Mucosa of rectum (tissue), 2 donors: ENCODE data around the gene SLC45A3.
"Not testable (repeated sequence)": the region's sequence is repeated elsewhere in the genome, so short reads cannot be mapped to it uniquely, and the experiment has no call there.

Source experiments
- H3K27ac ChIP-seq, 2 donors: one replicate each; pipeline ENCODE4 v1.7.0; 2013; ENCODE audit warnings: inconsistent platforms in 2 of 2, low read depth in 2 of 2, low read length in 2 of 2
- H3K27me3 ChIP-seq, 2 donors: one replicate each; pipeline ENCODE4 v1.7.0; 2013; ENCODE audit warnings: low read length in 2 of 2; ENCODE audit not compliant: control insufficient read depth in 2 of 2, insufficient read depth in 2 of 2
- H3K36me3 ChIP-seq, 2 donors: one replicate each; pipeline ENCODE4 v1.7.0; 2013; ENCODE audit warnings: low read length in 2 of 2; ENCODE audit not compliant: control insufficient read depth in 2 of 2, insufficient read depth in 2 of 2
- H3K4me1 ChIP-seq, 2 donors: one replicate each; pipeline ENCODE4 v1.7.0; 2013; ENCODE audit warnings: low read length in 2 of 2, mild to moderate bottlenecking in 1 of 2; ENCODE audit not compliant: control insufficient read depth in 2 of 2, insufficient read depth in 2 of 2
- H3K4me3 ChIP-seq, 2 donors: one replicate each; pipeline ENCODE4 v1.7.0; 2013; ENCODE audit warnings: low read length in 2 of 2
- H3K9ac ChIP-seq, 2 donors: one replicate each; pipeline ENCODE4 v1.7.0; 2013; ENCODE audit warnings: low read length in 2 of 2, low read depth in 1 of 2, mild to moderate bottlenecking in 1 of 2
- H3K9me3 ChIP-seq, 2 donors: one replicate each; pipeline ENCODE4 v1.7.0; 2013; ENCODE audit warnings: low read length in 2 of 2; ENCODE audit not compliant: control insufficient read depth in 2 of 2
- donor health status: healthy.
- donor health status: Normal muscosa, but diverticular disease.

The SLC45A3 gene

GRCh38 chr1:205680073-205680851 is at the start of gene SLC45A3:
TSS of gene SLC45A3 (minus strand) at chr1:205680509. CDS start at chr1:205664656, 15,853 bp downstream.
- Histone ChIP-seq H3K36me3 (no peaks in the 10 kb centered on the region), H3K27me3 (no peaks in the 10 kb centered on the region), H3K4me3 (peak within 1 kb of the TSS; percentile 75 to 76), H3K27ac (peak within 1 kb of the TSS; percentile 78 to 85), H3K9ac (peak within 1 kb of the TSS; percentile 75 to 79), H3K9me3 (no peaks in the 10 kb centered on the region), H3K4me1 (peaks cover 32 to 34% of the 10 kb centered on the region in 2 donors)

GRCh38 chr1:205726619-205727125 is 46.4 kb upstream of the SLC45A3 start:
- peaks cover 6 to 14% of the 10 kb centered on the region in 2 donors for H3K36me3 ChIP-seq

GRCh38 chr1:205725514-205725913 is 45.2 kb upstream of the SLC45A3 start:
- Histone ChIP-seq H3K27ac (no peak overlapping the region), H3K4me1 (no peaks in the 10 kb centered on the region), H3K36me3 (peaks cover 15 to 18% of the 10 kb centered on the region in 2 donors), H3K4me3 (no peak overlapping the region), H3K9ac (no peak overlapping the region), H3K27me3 (no peaks in the 10 kb centered on the region), H3K9me3 (no peaks in the 10 kb centered on the region)

More at GRCh38 chr1:205726619-205727125, 46.4 kb upstream of the SLC45A3 start:
- no peaks in the 10 kb centered on the region for H3K4me1 ChIP-seq
- H3K9ac ChIP-seq: no peak overlapping the region
- H3K27ac ChIP-seq: no peak overlapping the region
- H3K27me3 ChIP-seq: no peaks in the 10 kb centered on the region
- no peak overlapping the region for H3K4me3 ChIP-seq
- no peaks in the 10 kb centered on the region for H3K9me3 ChIP-seq

GRCh38 chr1:205720740-205721139 is 40.4 kb upstream of the SLC45A3 start:
- H3K9ac ChIP-seq, H3K4me1 ChIP-seq, H3K4me3 ChIP-seq, H3K27me3 ChIP-seq, H3K9me3 ChIP-seq, H3K27ac ChIP-seq: not testable (repeated sequence)
- H3K36me3 ChIP-seq: peaks cover 36 to 46% of the 10 kb centered on the region in 2 donors

GRCh38 chr1:205719762-205720161 is 39.5 kb upstream of the SLC45A3 start:
- Histone ChIP-seq H3K4me3 (no peak overlapping the region), H3K4me1 (peaks cover 0 to 16% of the 10 kb centered on the region in 2 donors), H3K36me3 (peaks cover 36 to 48% of the 10 kb centered on the region in 2 donors), H3K9ac (no peak overlapping the region), H3K9me3 (no peaks in the 10 kb centered on the region), H3K27me3 (no peaks in the 10 kb centered on the region), H3K27ac (no peak overlapping the region)

GRCh38 chr1:205719015-205719414 is 38.7 kb upstream of the SLC45A3 start:
- H3K9me3 ChIP-seq: no peaks in the 10 kb centered on the region
- no peak overlapping the region for H3K9ac ChIP-seq
- no peaks in the 10 kb centered on the region for H3K27me3 ChIP-seq
- no peak overlapping the region for H3K4me3 ChIP-seq
- H3K27ac ChIP-seq: no peak overlapping the region
- peaks cover 34 to 48% of the 10 kb centered on the region in 2 donors for H3K36me3 ChIP-seq
- peaks cover 0 to 16% of the 10 kb centered on the region in 2 donors for H3K4me1 ChIP-seq

- Histone ChIP-seq H3K4me1 (peaks cover 0 to 19% of the 10 kb centered on the region in 2 donors), H3K27me3 (no peaks in the 10 kb centered on the region), H3K36me3 (peaks cover 30 to 44% of the 10 kb centered on the region in 2 donors), H3K9me3 (no peaks in the 10 kb centered on the region), H3K27ac (peak overlapping the region; percentile 2 to 75), H3K4me3 (no peak overlapping the region), H3K9ac (peak overlapping the region in 1 of 2 donors; percentile 1)
Measured at GRCh38 chr1:205716371-205717132, 36.2 kb upstream of the SLC45A3 start.

- Histone ChIP-seq H3K36me3 (peaks cover 26 to 36% of the 10 kb centered on the region in 2 donors), H3K27ac (no peak overlapping the region)
Measured at GRCh38 chr1:205715628-205716027, 35.3 kb upstream of the SLC45A3 start.

GRCh38 chr1:205714906-205715246 is 34.6 kb upstream of the SLC45A3 start:
- Histone ChIP-seq H3K27me3 (no peaks in the 10 kb centered on the region), H3K36me3 (peaks cover 19 to 30% of the 10 kb centered on the region in 2 donors), H3K9ac (no peak overlapping the region), H3K4me1 (peaks cover 0 to 19% of the 10 kb centered on the region in 2 donors), H3K9me3 (no peaks in the 10 kb centered on the region), H3K4me3 (no peak overlapping the region), H3K27ac (no peak overlapping the region)

More at GRCh38 chr1:205715628-205716027, 35.3 kb upstream of the SLC45A3 start:
- H3K27me3 ChIP-seq: no peaks in the 10 kb centered on the region
- H3K4me3 ChIP-seq: no peak overlapping the region
- no peaks in the 10 kb centered on the region for H3K9me3 ChIP-seq
- peaks cover 0 to 19% of the 10 kb centered on the region in 2 donors for H3K4me1 ChIP-seq
- H3K9ac ChIP-seq: no peak overlapping the region
